Activated naive CD4-positive, alpha-beta T cell treated with anti-CD3 and anti-CD28 coated beads, Interleukin-2, amount 50 U/mL, for 16 hours (primary cell): ENCODE data around the gene RAD9A.
A peak's percentile ranks its signal among the peaks of the same experiment; 100 is the strongest.
"Not testable (repeated sequence)": the region's sequence is repeated elsewhere in the genome, so short reads cannot be mapped to it uniquely, and the experiment has no call there.

ENCODE experiments used
- DNase-seq: peaks from one replicate; pipeline ENCODE4 v3.0.0-alpha.2; 2020

The RAD9A gene

GRCh38 chr11:67397986-67398660 is 6.3 kb downstream of the RAD9A start:
- DNase-seq, result no peak

- DNase-seq, result no peak
Observed at GRCh38 chr11:67398661-67399563, 7.1 kb downstream of the RAD9A start.

GRCh38 chr11:67400251-67400941 is 8.6 kb downstream of the RAD9A start:
- DNase-seq, result no peak

- no peak for DNase-seq
Observed at GRCh38 chr11:67400942-67401494, 9.2 kb downstream of the RAD9A start.

- DNase-seq, result peak; percentile 89
Observed at GRCh38 chr11:67401495-67402191, 9.9 kb downstream of the RAD9A start, which contains the start of gene PPP1CA. TSS of gene PPP1CA (minus strand) at chr11:67401858. CDS start at chr11:67401782, 76 bp downstream.

GRCh38 chr11:67402192-67402839 is 10.5 kb downstream of the RAD9A start:
- not testable (repeated sequence) for DNase-seq

- not testable (repeated sequence) for DNase-seq
Observed at GRCh38 chr11:67403085-67403484, 11.3 kb downstream of the RAD9A start.

GRCh38 chr11:67404515-67405195 is 12.9 kb downstream of the RAD9A start:
- DNase-seq, result no peak

- no peak for DNase-seq
Observed at GRCh38 chr11:67405196-67405567, 13.4 kb downstream of the RAD9A start.

- no peak for DNase-seq
Observed at GRCh38 chr11:67405688-67406339, 14.0 kb downstream of the RAD9A start.

GRCh38 chr11:67406420-67406968 is 14.7 kb downstream of the RAD9A start:
- DNase-seq, result no peak

GRCh38 chr11:67406969-67407687 is 15.3 kb downstream of the RAD9A start:
- no peak for DNase-seq

- no peak for DNase-seq
Observed at GRCh38 chr11:67407688-67408163, 15.9 kb downstream of the RAD9A start.

- DNase-seq, result no peak
Observed at GRCh38 chr11:67408437-67409200, 16.8 kb downstream of the RAD9A start.

- peak; percentile 54 for DNase-seq
Observed at GRCh38 chr11:67409261-67409666, 17.5 kb downstream of the RAD9A start.

GRCh38 chr11:67409781-67410368 is 18.1 kb downstream of the RAD9A start:
- no peak for DNase-seq

GRCh38 chr11:67410369-67410831 is 18.6 kb downstream of the RAD9A start:
- DNase-seq, result no peak
